Adipose tissue (tissue), 3 donors: ENCODE measurements around the gene KCNIP3. TPM values are rescaled to one million over a fixed set of nuclear protein-coding genes. Genes with fewer than 3 reads are reported as not detected.

Source experiments
- H3K27ac ChIP-seq: one replicate; pipeline ENCODE4 v1.5.1; 2013; ENCODE audit warnings: low read depth, low read length
- WGBS, 3 donors: extraction: QIAGEN DNeasy Blood & Tissue Kit; methylation state at CpG; one replicate each; pipeline ENCODE4 v1.1.7; 2013; 5-methylcytosine and 5-hydroxymethylcytosine counted together
- polyA plus RNA-seq, 3 donors: library from polyadenylated mRNA; stranded (reverse); fragments of 200-250 nt; gene quantifications; one replicate each; pipeline ENCODE4 v1.2.3, GENCODE V29; 2013
- donor health status: healthy with polysubstance abuse.
- donor health status: Bipolar disorder and iron deficiency.
- donor health status: healthy.

The KCNIP3 gene
- polyA plus RNA-seq, 3 donors, result 2.4 to 14.1 (median 5.1) TPM

GRCh38 chr2:95382686-95383634 lies 85.8 kb downstream of the KCNIP3 start:
- H3K27ac ChIP-seq, result no peak overlapping the region
- 79 to 88% (median 88%) methylated on average over 12 to 14 of the region's 14 CpGs for WGBS, 3 donors

- 86 to 90% (median 87%) methylated on average over 9 of the region's 9 CpGs for WGBS, 3 donors
- H3K27ac ChIP-seq, result no peak overlapping the region
Observed at GRCh38 chr2:95383635-95384027, 86.5 kb downstream of the KCNIP3 start.

- H3K27ac ChIP-seq, result no peak overlapping the region
- WGBS, 3 donors, result 49 to 80% (median 53%) methylated on average over 12 of the region's 12 CpGs
Observed at GRCh38 chr2:95384854-95385569, 87.9 kb downstream of the KCNIP3 start.

GRCh38 chr2:95385570-95385984 lies 88.4 kb downstream of the KCNIP3 start:
- WGBS, 3 donors, result 70 to 81% (median 76%) methylated on average over 12 of the region's 12 CpGs
- no peak overlapping the region for H3K27ac ChIP-seq

- H3K27ac ChIP-seq, result no peak overlapping the region
- WGBS, 3 donors, result 66 to 83% (median 81%) methylated on average over 6 of the region's 6 CpGs
Observed at GRCh38 chr2:95386031-95386430, 88.9 kb downstream of the KCNIP3 start.

- 85 to 91% (median 90%) methylated on average over 7 of the region's 7 CpGs for WGBS, 3 donors
- no peak overlapping the region for H3K27ac ChIP-seq
Observed at GRCh38 chr2:95387358-95387757, 90.2 kb downstream of the KCNIP3 start.

- no peak overlapping the region for H3K27ac ChIP-seq
- WGBS, 3 donors, result 82 to 86% (median 84%) methylated on average over 14 of the region's 14 CpGs
Observed at GRCh38 chr2:95388091-95388692, 91.0 kb downstream of the KCNIP3 start.

- H3K27ac ChIP-seq, result no peak overlapping the region
- 34 to 40% (median 38%) methylated on average over 15 of the region's 15 CpGs for WGBS, 3 donors
Observed at GRCh38 chr2:95388856-95389244, 91.7 kb downstream of the KCNIP3 start.

GRCh38 chr2:95389245-95390119 lies 92.3 kb downstream of the KCNIP3 start:
- no peak overlapping the region for H3K27ac ChIP-seq
- WGBS, 3 donors, result 50 to 60% (median 59%) methylated on average over 46 of the region's 46 CpGs

- 69 to 93% (median 89%) methylated on average over 4 of the region's 4 CpGs for WGBS, 3 donors
- H3K27ac ChIP-seq, result no peak overlapping the region
Observed at GRCh38 chr2:95390272-95390880, 93.2 kb downstream of the KCNIP3 start.

- H3K27ac ChIP-seq, result no peak overlapping the region
Observed at GRCh38 chr2:95390881-95391321, 93.8 kb downstream of the KCNIP3 start.

GRCh38 chr2:95391641-95392310 lies 94.6 kb downstream of the KCNIP3 start:
- no peak overlapping the region for H3K27ac ChIP-seq
- 17 to 60% (median 59%) methylated on average over 8 of the region's 8 CpGs for WGBS, 3 donors

More at GRCh38 chr2:95390881-95391321, 93.8 kb downstream of the KCNIP3 start:
- WGBS, 3 donors, result 63 to 88% (median 82%) methylated on average over 7 to 11 of the region's 11 CpGs

GRCh38 chr2:95392320-95392719 lies 95.2 kb downstream of the KCNIP3 start:
- no peak overlapping the region for H3K27ac ChIP-seq
- WGBS, 3 donors, result 63 to 86% (median 77%) methylated on average over 6 of the region's 6 CpGs

GRCh38 chr2:95392730-95393455 lies 95.7 kb downstream of the KCNIP3 start:
- WGBS, 3 donors, result 57 to 86% (median 78%) methylated on average over 8 of the region's 8 CpGs
- H3K27ac ChIP-seq, result no peak overlapping the region

GRCh38 chr2:95393901-95394300 lies 96.8 kb downstream of the KCNIP3 start:
- 79 to 93% (median 92%) methylated on average over 6 of the region's 6 CpGs for WGBS, 3 donors
- H3K27ac ChIP-seq, result no peak overlapping the region

- H3K27ac ChIP-seq, result no peak overlapping the region
- WGBS, 3 donors, result 92 to 95% (median 93%) methylated on average over 7 of the region's 7 CpGs
Observed at GRCh38 chr2:95399061-95399460, 101.9 kb downstream of the KCNIP3 start.
